RWPE2 (cell line): ENCODE results near the gene ITGA11.

Experiments used
- ATAC-seq: fragments of 200-7000 bp; cut with Tn5 transposase; 3 replicates; pipeline ENCODE4 v1.9.1; 2021; ENCODE audit warnings: low read depth
- DNase-seq: peaks from one replicate; pipeline ENCODE4 v3.0.0-alpha.2; 2020; ENCODE audit warnings: low spot score
- H3K27ac ChIP-seq: fragments of 450-650 bp; 2 replicates; pipeline ENCODE4 v1.5.1; 2017; ENCODE audit warnings: mild to moderate bottlenecking; ENCODE audit not compliant: poor library complexity, severe bottlenecking
- H3K27me3 ChIP-seq: fragments of 250-450 bp; sonication (Bioruptor Pico); 2 replicates; pipeline ENCODE4 v1.5.1; 2021; ENCODE audit warnings: mild to moderate bottlenecking, moderate library complexity; ENCODE audit not compliant: insufficient read depth, poor library complexity, severe bottlenecking
- H3K36me3 ChIP-seq: fragments of 250-450 bp; sonication (Bioruptor Pico); 2 replicates; pipeline ENCODE4 v1.5.1; 2020; ENCODE audit warnings: low read depth, mild to moderate bottlenecking, moderate library complexity
- H3K4me1 ChIP-seq: fragments of 250-450 bp; sonication (Bioruptor Pico); 2 replicates; pipeline ENCODE4 v1.5.1; 2021; ENCODE audit warnings: mild to moderate bottlenecking, moderate library complexity; ENCODE audit not compliant: insufficient read depth, poor library complexity, severe bottlenecking
- H3K4me3 ChIP-seq: fragments of 250-450 bp; sonication (Bioruptor Pico); 2 replicates; pipeline ENCODE4 v1.5.1; 2021; ENCODE audit warnings: mild to moderate bottlenecking, moderate library complexity; ENCODE audit not compliant: severe bottlenecking
- H3K9me3 ChIP-seq: fragments of 250-450 bp; sonication (Bioruptor Pico); 2 replicates; pipeline ENCODE4 v1.5.1; 2021; ENCODE audit warnings: mild to moderate bottlenecking, moderate library complexity; ENCODE audit not compliant: severe bottlenecking
- CTCF ChIP-seq: fragments of 450-650 bp; IDR thresholded peaks from one replicate; pipeline ENCODE4 v1.5.1; 2017; ENCODE audit warnings: mild to moderate bottlenecking, moderate library complexity; ENCODE audit not compliant: poor library complexity, severe bottlenecking

The ITGA11 gene

DNA sequence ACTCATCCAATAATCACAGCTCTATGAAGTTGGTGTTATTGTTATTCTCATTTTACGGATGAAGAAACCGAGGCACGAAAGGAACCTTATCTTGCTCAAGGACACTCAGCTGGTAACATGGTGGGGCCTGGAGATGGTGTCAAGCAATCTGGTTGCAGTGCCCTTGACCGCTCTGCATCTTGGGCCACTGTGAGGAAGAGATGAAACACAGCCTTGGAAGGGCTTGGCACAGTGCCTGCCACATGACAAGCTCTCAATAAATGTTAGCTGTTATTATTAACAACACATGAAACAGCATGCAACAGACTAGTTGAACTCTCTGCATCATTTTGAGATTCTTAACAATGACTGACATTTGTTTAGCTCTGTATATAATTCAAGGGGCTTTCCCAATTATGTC, 10.1 kb upstream of the ITGA11 start:
- TF ChIP-seq CTCF: no peak
- Histone ChIP-seq H3K27ac (no peak overlapping the region), H3K4me1 (no peaks in the 10 kb centered on the region), H3K36me3 (no peaks in the 10 kb centered on the region), H3K9me3 (no peaks in the 10 kb centered on the region), H3K27me3 (peaks cover 36% of the 10 kb centered on the region), H3K4me3 (no peak overlapping the region)
- peak; percentile 19; the same call in 1 of the 3 replicates for ATAC-seq
- DNase-seq: peak; percentile 42

- Histone ChIP-seq H3K4me3 (no peak overlapping the region), H3K27ac (no peak overlapping the region), H3K4me1 (no peaks in the 10 kb centered on the region), H3K27me3 (peaks cover 36% of the 10 kb centered on the region), H3K9me3 (no peaks in the 10 kb centered on the region), H3K36me3 (no peaks in the 10 kb centered on the region)
- no peak for TF ChIP-seq CTCF
- no peak for ATAC-seq
- peak; percentile 7 for DNase-seq
These were observed 9.2 kb upstream of the ITGA11 start for GRCh38 chr15:68441045-68441743.

DNA sequence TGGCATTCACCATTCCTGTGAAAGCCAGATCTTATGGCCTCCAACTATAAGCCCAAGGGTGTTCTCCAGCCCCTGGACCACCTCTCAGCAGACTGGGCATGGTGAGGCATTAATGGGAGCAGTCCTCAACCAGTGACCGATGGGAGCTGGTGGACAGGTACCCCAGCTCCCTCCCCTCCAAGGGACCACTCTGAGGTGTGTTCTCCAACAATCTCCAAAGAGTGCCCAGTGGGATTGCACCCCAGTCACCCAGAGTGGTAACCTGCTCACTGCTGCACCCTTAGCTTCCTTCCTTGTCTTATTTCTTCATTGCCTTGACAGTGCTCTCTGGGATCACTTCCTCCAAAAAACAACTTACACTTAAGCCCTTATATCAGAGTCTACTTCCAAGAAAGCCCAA, 8.2 kb upstream of the ITGA11 start:
- no peak for ATAC-seq
- peak; percentile 29 for DNase-seq
- no peaks in the 10 kb centered on the region for H3K36me3 ChIP-seq
- TF ChIP-seq CTCF: no peak
- H3K27me3 ChIP-seq: peaks cover 42% of the 10 kb centered on the region
- H3K9me3 ChIP-seq: no peaks in the 10 kb centered on the region
- H3K4me1 ChIP-seq: no peaks in the 10 kb centered on the region
- no peak overlapping the region for H3K4me3 ChIP-seq
- H3K27ac ChIP-seq: no peak overlapping the region

- Histone ChIP-seq H3K27ac (no peak overlapping the region), H3K27me3 (peaks cover 48% of the 10 kb centered on the region), H3K4me1 (no peaks in the 10 kb centered on the region), H3K9me3 (no peaks in the 10 kb centered on the region), H3K36me3 (no peaks in the 10 kb centered on the region), H3K4me3 (no peak overlapping the region)
- peak; percentile 44 for DNase-seq
- ATAC-seq: no peak
- no peak for TF ChIP-seq CTCF
These were observed 7.5 kb upstream of the ITGA11 start for GRCh38 chr15:68439506-68439905.

GRCh38 chr15:68436680-68437079, 4.7 kb upstream of the ITGA11 start:
- ATAC-seq (no peak), DNase-seq (peak; percentile 22)
- Histone ChIP-seq H3K9me3 (no peaks in the 10 kb centered on the region), H3K4me1 (no peaks in the 10 kb centered on the region), H3K27ac (no peak overlapping the region), H3K36me3 (no peaks in the 10 kb centered on the region), H3K27me3 (peaks cover 49% of the 10 kb centered on the region), H3K4me3 (no peak overlapping the region)
- TF ChIP-seq CTCF: no peak
